Renal cortical epithelial cell (primary cell): ENCODE results near the gene CDC26. TPM values are rescaled to one million over a fixed set of nuclear protein-coding genes. Genes with fewer than 3 reads are reported as not detected.
"Not testable (repeated sequence)": the region's sequence is repeated elsewhere in the genome, so short reads cannot be mapped to it uniquely, and the experiment has no call there.

Experiments used
- DNase-seq: peaks from one replicate; pipeline ENCODE4 v3.0.0-alpha.2; 2011; ENCODE audit warnings: low read depth
- total RNA-seq: library from RNA; depleted of rRNA; stranded (reverse); fragments of >200 nt; gene quantifications from 2 replicates; pipeline ENCODE4 v1.2.3, GENCODE V29; 2014

The CDC26 gene
- total RNA-seq, 1 donor from 2014 or later = 51.7 TPM

DNA sequence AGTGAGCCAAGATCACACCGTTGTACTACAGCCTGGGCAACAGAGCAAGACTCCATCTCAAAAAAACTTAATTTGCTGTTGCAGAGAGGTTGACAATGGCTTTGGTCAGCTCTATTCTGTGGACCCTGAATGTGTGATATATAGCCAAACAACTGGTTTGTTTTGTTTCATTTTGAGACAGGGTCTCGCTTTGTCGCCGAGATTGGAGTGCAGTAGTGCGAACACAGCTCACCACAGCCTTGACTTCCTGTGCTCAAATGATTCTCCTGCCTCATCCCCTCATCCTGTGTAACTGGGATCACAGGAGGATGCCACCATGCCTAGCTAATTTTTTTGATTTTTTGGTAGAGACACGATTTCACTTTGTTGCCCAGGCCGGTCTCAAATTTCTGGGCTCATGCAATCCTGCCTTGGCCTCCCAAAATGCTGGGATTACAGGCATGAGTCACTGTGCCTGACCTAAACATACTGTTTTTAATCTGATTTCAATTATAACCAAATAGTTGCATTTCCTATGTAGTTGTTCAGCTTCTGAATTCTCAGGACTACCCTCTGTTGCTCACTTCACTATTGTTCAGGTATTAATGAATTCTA lies 18.0 kb upstream of the CDC26 start:
- no peak for DNase-seq

DNA sequence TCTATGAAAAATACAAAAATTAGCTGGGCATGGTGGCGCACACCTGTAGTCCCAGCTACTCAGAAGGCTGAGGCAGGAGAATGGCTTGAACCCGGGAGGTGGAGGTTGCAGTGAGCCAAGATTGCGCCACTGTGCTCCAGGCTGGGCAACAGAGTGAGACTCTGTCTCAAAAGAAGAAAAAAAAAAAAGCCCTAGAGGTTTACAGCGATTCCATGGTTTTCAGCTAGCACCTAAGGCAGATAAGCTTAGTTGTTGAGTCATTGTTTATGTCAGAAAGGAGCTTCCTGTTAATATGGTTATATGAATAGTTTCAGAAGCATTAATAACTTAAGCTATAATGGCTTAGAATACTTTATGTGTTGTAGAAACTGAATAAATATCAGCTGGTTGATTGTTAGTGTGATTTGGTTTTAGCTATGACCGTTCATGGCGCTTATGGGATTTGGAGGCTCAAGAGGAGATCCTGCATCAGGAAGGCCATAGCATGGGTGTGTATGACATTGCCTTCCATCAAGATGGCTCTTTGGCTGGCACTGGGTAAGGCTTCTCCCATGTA lies 14.8 kb upstream of the CDC26 start:
- DNase-seq = no peak

DNA sequence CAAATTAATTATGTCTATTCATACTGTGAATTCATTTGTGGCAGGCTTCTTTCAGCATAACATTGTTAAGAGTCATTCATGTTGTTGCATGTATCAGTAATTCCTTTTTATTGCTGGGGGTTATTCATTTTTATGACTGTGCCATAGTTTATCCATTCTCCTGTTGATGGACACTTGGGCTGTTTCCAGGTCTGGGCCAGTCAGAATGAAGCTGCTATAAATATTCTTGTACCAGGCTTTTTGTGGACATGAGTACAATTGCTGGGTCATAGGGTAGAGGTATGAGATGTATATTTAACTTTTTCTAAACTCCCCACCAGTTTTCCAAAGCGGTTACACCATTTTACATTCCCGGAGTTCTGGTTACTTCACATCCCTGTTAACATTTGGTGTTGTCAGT lies 13.7 kb upstream of the CDC26 start:
- DNase-seq = no peak

DNA sequence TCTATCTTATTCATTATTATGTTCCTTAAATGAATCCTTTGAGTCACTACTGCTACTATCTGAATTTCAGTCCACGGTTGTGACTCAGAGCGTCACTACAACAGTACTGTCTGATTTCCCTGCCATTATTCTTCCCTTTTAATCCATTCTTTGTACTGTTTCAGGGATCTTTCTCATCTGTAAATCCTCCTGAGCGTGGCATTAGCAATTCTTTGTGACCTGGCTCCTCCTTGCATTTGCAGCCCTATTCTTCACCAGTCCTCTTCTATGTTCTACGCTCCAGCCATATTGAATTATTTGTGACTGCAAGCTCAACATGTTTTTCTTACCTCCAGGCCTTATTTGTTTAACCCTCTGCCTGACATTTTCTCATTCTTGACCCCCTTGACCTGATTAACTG lies 6.0 kb upstream of the CDC26 start:
- DNase-seq = no peak

DNA sequence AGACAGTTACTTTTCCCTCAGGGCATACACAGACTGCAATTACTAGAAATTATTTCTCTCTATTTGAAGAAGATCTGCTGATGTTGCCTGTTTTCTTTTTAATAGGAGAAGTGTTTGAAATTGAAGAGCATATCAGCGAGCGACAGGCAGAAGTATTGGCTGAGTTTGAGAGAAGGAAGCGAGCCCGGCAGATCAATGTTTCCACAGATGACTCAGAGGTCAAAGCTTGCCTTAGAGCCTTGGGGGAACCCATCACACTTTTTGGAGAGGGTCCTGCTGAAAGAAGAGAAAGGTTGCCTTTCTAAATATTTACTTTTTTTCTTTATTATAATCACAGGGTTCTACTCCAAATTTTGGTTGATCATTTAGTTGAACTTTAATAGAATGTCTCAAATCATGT lies 3.5 kb upstream of the CDC26 start:
- DNase-seq = no peak

DNA sequence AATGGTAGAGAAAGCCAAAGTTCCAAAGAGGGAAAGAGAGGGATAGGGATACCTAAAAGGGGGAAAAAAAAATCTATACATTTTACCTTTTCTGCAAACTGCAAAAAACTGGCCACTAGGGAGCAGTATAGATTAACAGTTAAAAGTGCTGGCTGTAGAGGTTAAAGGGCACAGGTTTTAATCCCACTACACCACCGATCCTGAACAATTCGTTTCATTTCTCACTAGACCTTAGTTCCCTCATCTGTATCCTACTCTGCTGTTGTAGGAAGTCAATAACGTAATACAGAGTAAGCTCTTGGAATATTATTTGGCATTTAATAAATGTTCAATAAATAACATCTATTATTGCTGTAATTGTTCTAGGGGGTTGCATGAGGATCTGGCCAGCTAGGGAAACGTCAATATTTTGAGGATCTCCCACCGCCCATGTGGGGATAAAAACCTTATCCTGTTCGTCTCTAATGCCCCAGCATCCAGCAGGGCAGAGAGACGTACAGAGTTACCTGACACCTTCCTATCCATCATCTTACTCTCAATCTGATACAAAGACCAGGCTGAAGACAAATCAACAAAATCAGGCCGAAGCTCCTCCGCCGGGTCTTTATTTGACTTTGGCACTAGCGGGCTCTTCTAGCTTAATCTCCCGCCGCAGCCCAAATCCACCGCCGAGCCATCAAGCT lies 757 bp downstream of the CDC26 start:
- peak; percentile 62 for DNase-seq

DNA sequence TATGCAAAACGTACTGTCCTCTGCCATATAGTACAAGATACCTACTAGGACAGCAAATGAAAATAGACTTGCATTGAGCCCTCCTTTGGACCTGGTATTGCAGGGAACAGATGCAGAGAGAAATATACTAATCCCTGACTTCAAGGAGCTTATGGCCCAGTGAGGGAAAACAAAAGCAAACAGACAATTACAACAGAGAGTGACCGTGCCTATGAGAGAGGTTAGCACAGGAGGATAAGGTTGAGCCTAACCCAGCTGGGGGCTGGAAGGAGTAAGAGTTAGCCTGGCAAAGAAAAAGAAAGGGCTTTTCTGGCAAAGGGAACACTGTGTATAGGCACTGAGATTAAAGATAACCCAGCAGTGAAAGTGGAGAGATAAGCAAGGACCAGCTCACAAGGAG lies 5.5 kb downstream of the CDC26 start:
- no peak for DNase-seq

DNA sequence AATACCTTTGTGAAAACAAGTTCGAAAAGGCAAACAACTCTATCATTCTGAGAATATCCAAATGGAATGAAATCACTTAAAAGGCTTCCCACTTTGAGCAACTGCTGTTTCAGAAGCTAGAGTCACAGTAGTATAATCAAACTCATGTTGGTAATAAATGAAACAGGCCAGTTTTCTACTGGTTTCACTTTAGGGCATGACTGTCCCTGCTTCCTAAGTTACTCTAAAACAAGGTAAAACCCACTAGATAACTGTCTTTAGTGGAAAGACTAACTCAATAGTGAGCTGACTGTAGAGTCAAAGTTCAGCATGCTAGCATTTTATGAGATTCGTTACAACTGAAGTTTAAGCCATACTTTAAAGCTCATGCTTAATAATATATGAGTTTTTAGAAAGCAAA lies 6.0 kb downstream of the CDC26 start:
- no peak for DNase-seq

DNA sequence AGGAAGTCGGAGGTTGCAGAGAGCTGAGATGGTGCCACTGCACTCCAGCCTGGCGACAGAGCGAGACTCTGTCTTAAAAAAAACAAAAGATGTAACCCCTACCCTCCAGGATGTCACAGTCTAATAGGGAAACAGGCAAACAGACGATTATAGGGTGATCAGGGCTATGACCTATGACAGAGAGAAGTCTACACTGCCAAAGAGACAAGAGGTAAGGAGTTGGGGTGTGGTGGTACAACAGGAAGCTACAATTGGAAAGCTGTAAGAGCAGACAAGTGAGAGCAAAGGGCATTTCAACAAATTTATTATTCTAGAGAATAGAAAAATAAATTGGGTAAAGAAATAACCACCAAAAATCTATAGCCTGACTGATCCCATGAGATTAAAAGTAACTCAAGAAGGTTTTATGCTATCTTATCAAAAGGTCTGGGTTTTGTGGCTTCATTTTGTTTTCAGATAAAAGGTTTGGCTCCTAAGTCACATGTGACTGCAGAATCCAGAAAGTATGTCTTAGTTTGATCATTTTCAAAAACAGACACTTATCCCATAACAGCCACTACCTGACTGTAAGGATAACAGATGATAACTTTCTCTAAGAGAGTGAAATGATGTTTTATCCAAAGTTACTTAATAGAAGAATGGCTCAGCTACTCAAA lies 7.3 kb downstream of the CDC26 start:
- no peak for DNase-seq

DNA sequence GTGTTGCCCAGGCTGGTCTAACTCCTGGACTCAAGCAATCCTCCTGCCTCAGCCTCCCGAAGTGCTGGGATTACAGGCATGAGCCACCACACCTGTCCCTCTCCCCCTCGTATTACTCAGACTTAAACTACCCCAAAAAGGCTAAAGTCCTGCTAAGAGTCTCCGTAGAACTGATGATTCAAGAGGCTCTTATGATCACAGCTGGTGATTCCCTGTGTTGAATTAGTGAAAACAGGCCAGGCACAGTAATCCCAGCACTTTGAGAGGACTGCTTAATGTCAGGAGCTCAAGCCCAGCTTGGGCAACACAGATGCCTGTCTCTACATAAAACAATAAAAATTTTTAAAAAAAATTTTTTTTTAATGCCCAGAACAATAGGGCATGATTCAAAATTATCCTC lies 9.2 kb downstream of the CDC26 start:
- no peak for DNase-seq

DNA sequence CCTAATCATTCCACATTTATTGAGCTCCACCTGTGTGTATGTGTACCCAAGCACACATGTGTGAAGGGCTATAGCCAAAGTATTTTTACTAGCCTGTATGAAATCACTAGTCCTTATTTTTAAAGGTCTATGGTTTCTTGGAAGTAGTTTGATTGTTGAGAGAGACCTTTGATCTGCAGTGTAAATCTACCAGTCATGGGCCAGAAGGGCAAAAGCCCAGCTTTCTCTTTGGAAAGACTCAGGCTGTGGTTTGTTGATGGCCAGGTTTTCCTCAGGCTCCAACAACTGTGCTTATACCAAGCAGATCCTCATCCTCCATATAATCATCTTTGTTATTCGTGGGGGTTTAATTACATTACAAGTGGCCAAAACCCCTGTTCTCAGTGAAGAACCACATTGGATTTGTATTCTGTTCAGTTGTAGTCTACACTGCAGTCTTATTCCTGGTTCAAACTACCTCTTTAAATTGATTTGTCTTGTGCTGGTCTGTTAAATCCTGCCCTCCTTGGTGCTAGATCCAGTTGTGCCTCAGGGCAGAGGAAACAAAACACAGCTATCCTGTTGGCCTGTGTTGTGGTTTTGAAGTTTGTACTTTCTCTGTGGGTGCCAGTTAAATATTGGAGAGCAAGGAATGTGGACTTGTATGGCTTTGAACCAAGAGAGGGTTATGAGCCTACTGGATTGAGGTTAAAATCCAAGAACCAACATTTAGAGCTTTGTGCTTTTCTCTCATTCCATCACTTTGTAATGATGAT lies 13.3 kb downstream of the CDC26 start:
- DNase-seq = peak; percentile 93

DNA sequence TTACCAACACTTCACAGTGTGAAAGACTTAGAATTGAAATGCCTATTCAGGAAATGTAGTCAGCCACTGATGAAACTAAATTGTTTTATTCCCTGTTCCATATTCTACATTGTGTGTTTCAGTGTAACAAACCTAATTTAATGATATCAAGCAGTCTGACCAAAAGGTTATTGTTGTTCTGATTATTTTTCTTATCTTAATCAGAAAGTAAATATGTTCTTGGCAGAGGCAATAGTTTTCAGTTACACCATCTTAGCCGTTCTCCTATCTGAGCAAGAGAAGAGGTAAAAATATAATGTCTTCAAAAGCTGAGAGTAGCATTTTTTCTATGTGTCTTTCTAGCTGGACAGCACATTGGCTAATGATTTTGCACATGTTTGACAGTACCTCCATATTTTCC lies 17.1 kb downstream of the CDC26 start:
- no peak for DNase-seq

DNA sequence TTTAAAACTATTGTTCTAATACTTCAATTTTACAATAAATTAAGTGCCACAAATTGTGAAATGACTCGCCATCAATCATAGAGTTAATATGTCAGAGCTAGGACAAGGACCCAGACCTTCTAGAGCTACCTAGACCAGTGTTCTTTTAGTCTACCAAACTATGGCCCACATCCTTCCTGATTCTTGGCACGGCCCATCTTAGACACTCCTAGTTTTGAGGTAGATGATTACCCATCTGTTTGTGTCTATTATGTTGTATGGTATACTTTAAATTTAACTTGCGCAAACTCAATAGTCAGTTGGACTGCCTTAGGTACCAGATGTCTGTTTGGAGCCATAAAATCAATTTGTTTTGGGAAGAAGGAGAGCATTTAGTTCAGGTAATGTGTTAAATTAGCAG lies 17.5 kb downstream of the CDC26 start:
- no peak for DNase-seq

DNA sequence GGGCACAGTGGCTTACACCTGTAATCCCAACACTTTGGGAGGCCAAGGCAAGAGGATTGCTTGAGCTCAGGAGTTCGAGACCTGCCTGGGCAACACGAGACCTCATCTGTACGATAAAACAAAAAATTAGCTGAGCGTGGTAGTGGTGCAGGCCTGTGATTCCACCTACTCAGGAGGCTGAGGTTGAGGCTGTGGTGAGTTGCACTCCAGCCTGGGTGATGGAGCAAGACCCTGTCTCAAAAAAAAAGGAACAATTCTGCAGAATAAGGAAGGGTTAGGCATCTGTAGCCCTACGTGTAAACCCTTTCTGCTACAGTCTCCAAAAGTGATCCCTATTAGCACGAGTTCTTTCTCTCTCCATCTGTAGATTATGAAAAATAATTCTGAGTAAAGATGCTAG lies 19.9 kb downstream of the CDC26 start:
- no peak for DNase-seq

DNA sequence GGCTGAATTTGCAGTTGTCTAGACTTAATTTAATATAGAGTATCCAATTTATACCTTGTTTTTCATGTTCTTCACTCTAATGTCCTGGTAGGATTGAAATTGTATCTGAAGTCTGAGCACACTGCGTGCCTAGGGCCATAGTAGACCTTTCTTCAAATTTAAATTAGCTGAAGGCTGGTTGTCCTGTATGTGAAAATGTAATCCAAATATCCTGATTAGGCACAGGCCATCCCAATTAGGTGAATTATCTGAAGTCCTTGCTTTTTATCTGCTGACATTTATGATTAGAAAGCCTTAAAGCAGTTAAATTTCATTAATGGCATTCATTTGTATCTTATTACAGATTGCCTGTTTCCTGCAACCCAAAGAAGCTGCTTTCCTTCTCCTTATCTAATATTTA lies 20.4 kb downstream of the CDC26 start:
- no peak for DNase-seq

DNA sequence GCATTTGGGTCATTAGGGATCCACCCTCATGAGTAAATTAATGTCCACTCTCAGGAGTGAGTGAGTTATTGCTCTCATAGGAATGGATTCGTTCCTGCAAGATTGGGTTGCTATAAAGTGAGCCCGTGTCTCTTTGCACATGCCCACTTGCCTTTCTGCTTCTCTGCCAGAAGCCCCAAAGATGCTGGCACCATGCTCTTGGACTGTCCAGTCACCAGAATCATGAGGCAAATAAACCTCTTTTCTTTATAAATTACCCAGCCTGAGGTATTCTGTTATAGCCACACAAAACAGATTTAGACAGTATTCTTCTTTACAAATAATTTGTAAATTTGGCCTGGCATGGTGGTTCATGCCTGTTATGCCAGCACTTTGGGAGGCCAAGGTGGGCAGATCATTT lies 24.6 kb downstream of the CDC26 start:
- DNase-seq = no peak

DNA sequence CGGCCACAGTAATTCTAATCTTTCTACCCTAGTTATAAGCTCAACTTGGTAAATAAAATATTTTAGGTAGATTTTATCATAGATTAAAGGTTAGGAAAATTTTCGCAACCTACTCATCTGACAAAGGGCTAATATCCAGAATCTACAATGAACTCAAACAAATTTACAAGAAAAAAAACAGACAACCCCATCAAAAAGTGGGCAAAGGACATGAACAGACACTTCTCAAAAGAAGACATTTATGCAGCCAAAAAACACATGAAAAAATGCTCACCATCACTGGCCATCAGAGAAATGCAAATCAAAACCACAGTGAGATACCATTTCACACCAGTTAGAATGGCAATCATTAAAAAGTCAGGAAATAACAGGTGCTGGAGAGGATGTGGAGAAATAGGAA lies 25.7 kb downstream of the CDC26 start:
- not testable (repeated sequence) for DNase-seq

DNA sequence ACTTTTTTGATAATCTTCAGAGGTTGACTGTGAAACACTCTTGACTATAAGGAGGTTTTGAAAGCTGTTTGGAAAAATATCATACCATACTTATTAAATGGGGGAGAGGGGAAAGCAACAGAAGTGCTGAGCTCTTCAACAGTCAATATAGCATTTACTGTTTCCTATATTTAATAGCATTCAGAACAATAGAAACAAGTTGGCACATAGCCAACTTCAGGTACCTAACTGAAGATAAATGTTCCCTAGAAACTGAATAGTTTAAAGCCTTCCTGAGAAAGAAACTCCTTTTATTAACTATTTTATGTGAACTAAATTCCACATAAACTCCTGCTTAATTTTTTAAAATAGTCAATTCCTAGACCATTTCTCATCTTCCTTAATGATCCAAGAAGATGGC lies 27.7 kb downstream of the CDC26 start:
- DNase-seq = no peak

DNA sequence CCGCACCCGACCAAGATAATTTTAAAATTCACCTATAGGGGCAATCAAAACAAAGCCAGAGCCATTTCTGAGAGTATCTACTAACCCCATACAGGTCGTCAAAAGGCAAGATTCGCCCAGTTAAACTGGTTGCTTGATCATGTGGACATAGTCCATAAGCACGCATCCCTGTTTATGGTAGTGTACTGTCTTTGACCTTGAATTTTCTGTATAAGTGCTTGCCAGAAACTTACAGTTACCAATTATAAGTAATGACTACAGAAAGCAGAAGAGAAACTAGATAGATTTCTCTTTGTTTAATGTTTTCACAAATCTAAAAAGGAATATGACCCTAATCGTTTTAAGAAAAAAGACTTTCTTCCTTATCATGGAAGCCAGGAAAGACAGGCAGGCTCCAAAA lies 28.4 kb downstream of the CDC26 start:
- no peak for DNase-seq

DNA sequence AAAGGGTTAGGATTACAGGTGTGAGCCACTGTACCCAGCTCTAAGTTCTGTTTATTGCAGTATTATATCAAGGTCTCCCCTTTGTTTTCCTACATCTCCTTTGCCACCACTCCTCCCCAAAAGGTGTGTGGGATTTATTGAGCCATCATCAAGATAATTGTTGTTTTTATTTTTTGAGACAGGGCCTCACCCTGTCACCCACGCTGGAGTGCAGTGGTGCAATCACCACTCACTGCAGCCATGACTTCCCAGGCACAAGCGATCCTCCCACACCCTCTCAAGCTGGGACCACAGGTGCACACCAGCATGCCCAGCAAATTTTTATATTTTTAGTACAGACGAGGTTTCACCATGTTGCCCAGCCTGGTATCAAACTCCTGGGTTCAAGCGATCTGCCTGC lies 29.5 kb downstream of the CDC26 start:
- DNase-seq = no peak

DNA sequence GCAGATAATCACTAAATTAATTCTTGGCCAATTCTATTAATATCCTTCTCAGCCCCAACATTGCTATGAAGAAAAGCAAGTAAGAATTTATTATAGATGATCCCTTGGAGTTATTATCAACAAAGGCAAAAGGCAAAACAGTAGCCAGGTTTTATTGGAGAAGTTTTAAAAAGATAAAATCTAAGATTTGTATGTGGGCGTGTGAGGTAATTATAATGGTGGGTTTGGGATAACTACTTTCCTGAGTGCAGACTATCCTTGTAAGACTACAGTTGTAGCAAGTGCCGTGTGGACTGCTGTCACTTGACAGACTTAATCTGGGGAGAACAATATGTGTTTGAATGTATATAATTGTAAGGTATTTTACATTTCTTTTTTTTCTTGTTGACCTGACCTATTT lies 30.8 kb downstream of the CDC26 start:
- DNase-seq = no peak

DNA sequence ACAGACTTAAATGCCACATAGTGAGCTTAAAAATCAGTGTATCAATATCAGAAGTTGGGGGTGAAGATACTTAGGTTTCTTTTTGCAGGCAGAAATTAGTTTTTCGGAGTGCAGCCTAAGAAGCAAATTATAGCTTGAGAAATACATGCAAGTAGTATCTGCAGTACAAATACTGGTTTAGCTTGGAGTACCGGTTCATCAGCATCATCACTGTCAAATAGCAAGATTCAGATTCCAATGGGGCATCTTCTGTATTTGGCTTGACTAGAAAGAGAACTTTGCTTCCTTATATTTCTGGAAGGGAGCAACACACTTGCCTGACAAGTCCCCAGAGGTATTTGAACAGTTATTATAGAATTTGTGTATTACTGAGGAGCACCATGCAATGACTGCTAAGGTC lies 34.2 kb downstream of the CDC26 start:
- DNase-seq = no peak

DNA sequence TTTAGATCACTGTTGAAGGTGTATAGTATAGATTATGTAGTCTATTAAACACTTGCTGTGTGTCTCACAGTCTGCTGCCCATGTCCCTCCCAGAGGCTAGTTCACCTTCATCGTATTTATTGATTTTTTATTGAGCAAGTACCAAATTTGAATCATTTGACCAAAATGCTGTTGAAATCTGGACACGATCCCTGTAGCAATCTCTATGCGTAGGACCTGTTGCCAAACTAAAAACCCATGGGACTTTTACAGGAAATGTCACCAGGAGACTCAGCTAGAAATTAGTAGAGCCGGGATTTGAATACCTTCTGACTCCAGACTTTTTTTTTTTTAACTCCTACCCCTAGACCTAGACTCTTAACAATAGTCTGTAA lies 36.5 kb downstream of the CDC26 start:
- DNase-seq = no peak
